GM10847 (cell line): ENCODE measurements around the gene WDR54.

Source experiments
- POLR2A ChIP-seq: IDR thresholded peaks from 2 replicates; pipeline ENCODE4 v1.6.1; 2011; ENCODE audit not compliant: insufficient read length; ENCODE audit errors: extremely low read depth

The WDR54 gene

GRCh38 chr2:74458132-74458937 is 36.8 kb downstream of the WDR54 start, which contains the start of gene WBP1:
Gene WBP1, plus strand, starts transcription at chr2:74458438. Its CDS starts 165 bp downstream, at chr2:74458603.
- peak; percentile 40 for TF ChIP-seq POLR2A

GRCh38 chr2:74458938-74459363 is 37.4 kb downstream of the WDR54 start:
- no peak for TF ChIP-seq POLR2A

- TF ChIP-seq POLR2A, result peak; percentile 5
Measured at GRCh38 chr2:74459503-74460118, 38.1 kb downstream of the WDR54 start.

DNA sequence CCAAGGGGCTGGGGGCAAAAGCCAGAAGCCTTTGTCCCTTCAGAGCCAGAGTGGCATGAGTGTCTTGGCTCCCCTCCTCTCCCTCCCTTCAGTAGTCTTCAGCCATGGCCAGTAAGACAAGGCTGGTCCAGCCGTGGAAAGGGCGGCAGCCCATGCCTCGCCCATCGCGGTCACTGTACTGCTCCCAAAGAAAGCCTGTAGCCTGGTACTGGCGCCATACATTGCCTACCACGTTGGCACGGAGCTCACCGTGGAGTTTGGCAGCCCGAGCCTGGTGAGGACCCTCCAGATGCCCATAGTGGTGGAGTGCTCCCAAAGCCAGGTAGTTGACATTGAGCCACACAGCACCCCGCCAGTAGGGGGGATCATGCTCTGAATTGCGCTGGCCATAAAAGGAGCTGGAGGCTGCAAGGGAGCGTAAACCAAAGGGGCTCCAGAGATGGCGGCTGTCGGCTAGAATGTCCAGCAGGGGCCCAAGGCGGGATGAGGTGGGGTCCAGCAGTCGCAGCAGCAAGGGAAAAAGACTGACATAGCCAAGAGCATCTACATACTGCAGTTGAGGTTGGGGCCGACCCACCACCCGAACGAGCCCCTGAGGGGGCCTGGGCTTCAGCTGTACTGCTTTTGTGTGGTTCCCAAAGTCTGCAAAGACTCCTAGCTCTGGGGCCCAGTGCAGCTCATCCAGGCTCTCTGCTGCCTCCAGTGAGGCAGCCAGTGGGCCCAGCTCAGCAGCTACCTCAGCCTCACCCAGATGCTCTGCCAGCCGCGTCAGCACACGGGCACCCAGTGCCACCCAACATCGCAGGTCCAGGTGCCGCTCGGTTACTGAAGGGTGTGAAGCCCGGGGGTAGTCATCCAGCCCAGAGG is 39.9 kb downstream of the WDR54 start:
- no peak for TF ChIP-seq POLR2A

DNA sequence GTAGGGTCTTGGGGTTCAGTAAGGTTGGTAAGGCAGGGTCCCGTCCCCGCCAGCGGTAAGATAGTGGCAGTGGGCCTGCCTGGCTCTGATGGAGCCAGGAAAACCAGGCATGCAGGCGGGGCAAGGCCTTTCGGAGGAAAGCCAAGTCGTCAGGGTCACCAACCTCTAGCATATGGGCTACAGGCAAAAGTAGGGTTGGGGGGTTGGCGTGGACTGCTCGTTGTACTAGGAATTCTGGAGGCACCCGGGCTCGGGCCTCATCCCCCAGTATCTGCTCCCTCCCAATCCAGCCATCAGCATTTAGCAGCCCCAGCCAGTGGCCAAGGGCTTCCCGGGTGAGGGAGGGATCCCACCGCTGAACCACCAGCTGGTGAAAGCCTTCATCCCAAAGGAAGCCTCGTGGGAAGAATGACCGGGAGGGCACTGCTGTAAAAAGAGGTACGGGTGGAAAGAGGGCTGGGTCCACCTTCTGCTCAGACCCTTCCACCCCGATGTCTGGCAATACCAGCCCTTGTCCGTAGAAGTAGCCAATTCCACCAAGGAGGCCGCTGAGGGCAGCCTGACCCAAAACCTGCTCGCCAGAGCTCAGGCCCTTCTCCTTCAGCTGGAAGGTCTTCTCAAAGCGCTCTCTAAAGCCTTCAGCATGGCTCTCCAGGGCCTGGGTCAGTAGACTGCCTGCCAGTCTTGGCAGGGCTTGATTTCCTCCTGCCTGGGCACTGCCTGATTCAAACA is 40.7 kb downstream of the WDR54 start:
- no peak for TF ChIP-seq POLR2A

DNA sequence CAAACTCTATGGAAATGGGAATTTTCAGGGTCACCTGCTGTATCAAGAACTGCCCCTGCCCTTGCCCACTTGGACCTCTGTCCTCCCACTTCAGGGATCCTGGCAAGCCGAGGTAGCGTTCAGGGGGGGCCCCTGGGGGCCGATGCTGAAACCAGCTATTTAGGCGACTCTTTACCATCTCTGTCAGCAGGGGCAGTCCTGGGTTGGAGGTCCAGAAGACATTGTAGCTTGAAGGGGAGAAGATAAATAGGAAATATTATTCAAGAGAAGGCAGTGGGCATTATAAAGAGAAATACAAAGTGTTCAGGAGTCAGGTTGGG is 41.2 kb downstream of the WDR54 start:
- no peak for TF ChIP-seq POLR2A

DNA sequence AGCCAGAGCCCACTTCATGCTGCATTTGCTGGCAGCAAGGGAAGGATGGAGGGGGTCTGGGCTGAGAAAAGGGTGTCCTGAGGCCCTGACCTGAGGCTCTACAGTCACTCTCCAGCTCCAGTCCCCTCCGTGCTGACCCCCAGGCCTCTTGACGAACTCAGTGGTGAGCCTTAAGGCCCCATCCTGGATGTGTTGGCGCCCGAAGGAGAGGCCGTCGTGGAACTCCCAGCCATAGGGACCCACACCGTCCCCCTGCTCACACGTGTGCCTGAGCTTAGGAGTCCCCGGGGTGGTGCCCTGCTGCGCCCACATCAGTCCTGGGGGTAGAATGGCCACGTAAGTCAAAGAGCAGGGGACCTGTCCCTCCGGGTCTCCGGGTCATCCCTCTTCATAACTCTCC is 42.9 kb downstream of the WDR54 start:
- TF ChIP-seq POLR2A, result no peak

DNA sequence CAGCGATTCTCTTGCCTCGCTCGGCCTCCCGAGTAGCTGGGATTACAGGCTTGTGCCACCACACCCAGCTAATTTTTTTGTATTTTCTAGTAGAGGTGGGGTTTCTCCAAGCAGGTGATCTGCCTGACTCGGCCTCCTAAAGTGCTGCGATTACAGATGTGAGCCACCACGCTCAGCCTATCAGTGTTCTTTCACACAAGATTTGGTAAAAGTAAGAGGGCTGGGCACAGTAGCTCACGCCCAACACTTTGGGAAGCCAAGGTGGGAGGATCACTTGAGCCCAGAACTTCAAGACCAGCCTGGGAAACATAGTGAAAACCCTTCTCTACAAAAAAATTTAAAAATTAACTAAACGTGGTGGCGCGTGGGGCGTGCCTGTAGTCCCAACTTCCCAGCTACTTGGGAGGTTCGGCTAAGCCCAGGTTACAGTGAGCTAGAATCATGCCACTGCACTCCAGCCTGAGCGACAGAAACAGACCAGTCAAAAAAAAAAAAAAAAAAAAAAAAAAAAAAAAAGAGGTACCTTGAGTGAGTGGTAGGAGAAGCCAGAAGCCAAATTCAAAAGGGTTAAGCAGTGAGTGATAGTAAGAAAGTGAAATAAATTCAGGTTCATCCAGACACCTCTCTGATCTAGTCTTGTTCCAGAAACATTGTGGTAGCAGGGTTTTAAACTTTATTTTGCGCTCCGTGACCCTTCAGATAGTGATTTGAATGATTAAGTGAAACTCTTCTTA is 50.0 kb downstream of the WDR54 start:
- no peak for TF ChIP-seq POLR2A

DNA sequence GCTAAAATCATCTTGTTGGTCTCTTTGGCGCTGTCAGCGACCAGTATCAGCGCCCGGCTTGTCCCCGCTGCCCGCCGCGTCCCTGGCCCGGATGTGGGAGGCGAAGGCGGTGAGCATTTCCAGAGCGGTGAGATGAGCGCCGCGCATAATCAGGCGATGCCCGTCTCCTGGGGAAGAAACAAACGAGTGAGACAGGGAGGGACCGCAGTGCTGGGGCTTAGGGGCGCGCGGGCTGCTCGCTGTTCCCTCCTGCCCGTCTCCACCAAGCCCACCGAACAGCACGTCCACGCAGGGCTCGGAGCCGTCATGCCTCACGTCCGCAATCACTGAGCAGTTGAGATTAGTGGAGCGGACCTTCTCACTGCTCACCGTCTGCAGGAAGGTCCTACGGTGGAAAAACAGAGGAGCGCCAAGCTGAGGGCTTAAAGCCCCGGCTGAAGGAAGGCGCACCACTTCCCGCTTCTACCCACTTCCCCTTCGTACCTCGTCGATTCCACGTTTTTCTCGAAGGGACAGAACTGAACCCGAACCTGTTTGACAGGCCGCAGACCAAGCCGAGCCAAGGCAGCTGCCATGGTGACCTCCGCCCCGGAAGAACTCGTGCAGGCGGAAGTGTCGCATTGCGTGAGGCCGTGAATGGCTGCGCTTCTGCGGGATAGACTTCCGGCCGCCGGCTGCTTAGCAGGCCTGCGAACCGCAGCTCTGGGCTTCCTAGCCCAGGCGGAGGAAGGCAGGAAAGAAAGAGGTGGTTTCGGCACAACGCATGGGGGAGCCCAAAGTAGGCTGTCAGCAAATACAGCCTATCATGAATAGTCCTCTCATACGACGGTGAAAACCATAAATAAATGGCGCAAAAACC is 50.8 kb downstream of the WDR54 start, which contains the start of gene MRPL53:
TSS of gene MRPL53 (minus strand) at position 595 of the 859 bp plus-strand sequence. CDS start at position 575, 20 bp downstream.
- TF ChIP-seq POLR2A, result peak; percentile 94

- no peak for TF ChIP-seq POLR2A
Measured at GRCh38 chr2:74472945-74473258, 51.4 kb downstream of the WDR54 start.

DNA sequence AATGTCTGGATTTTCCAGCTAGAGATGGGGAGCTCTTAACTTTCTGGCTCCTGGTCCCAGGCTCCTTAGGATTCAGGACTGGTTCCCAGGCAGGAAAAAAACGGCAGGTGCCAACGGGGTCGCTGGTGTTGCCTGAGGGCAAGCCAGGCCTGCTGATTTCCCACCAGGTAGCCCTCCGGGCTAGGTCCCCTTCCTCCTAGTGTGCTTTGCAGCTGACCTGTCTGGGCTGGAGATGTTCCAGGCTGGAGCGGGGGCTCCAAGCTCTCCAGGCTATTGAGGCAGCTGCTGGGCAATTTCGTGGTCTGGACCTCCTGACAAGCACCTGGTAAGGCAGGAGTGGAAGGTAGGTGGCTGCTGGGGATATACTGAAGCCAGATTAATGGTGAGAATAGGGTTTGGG is 53.0 kb downstream of the WDR54 start:
- no peak for TF ChIP-seq POLR2A

- no peak for TF ChIP-seq POLR2A
Measured at GRCh38 chr2:74474899-74475298, 53.4 kb downstream of the WDR54 start.
